Subcutaneous abdominal adipose tissue (tissue), 5 donors: Measurements from ENCODE around the gene TBC1D16.

Experiments
- H3K27ac ChIP-seq: one replicate; pipeline ENCODE4 v1.7.0; 2013; ENCODE audit warnings: low read depth, mild to moderate bottlenecking, inconsistent platforms, low read length, moderate library complexity
- H3K27me3 ChIP-seq, 5 donors: one replicate each; pipeline ENCODE4 v1.7.0; 2013; ENCODE audit warnings: low read length in 5 of 5, inconsistent platforms in 1 of 5; ENCODE audit not compliant: control insufficient read depth in 5 of 5, insufficient read depth in 4 of 5
- H3K36me3 ChIP-seq, 5 donors: one replicate each; pipeline ENCODE4 v1.7.0; 2013; ENCODE audit warnings: low read length in 5 of 5; ENCODE audit not compliant: control insufficient read depth in 5 of 5, insufficient read depth in 5 of 5
- H3K4me1 ChIP-seq, 5 donors: one replicate each; pipeline ENCODE4 v1.7.0; 2013; ENCODE audit warnings: low read length in 5 of 5, mild to moderate bottlenecking in 3 of 5, moderate library complexity in 1 of 5; ENCODE audit not compliant: control insufficient read depth in 5 of 5, insufficient read depth in 5 of 5
- H3K4me3 ChIP-seq, 5 donors: one replicate each; pipeline ENCODE4 v1.7.0; 2013; ENCODE audit warnings: low read length in 5 of 5, low read depth in 1 of 5
- H3K9ac ChIP-seq, 5 donors: one replicate each; pipeline ENCODE4 v1.7.0; 2013; ENCODE audit warnings: low read length in 5 of 5, mild to moderate bottlenecking in 4 of 5, moderate library complexity in 3 of 5
- H3K9me3 ChIP-seq, 5 donors: one replicate each; pipeline ENCODE4 v1.7.0; 2013; ENCODE audit warnings: low read length in 5 of 5; ENCODE audit not compliant: control insufficient read depth in 5 of 5
- donor health status: healthy.
- donor health status: healthy.
- donor health status: healthy.
- donor health status: healthy.
- donor health status: healthy.

Gene TBC1D16

DNA sequence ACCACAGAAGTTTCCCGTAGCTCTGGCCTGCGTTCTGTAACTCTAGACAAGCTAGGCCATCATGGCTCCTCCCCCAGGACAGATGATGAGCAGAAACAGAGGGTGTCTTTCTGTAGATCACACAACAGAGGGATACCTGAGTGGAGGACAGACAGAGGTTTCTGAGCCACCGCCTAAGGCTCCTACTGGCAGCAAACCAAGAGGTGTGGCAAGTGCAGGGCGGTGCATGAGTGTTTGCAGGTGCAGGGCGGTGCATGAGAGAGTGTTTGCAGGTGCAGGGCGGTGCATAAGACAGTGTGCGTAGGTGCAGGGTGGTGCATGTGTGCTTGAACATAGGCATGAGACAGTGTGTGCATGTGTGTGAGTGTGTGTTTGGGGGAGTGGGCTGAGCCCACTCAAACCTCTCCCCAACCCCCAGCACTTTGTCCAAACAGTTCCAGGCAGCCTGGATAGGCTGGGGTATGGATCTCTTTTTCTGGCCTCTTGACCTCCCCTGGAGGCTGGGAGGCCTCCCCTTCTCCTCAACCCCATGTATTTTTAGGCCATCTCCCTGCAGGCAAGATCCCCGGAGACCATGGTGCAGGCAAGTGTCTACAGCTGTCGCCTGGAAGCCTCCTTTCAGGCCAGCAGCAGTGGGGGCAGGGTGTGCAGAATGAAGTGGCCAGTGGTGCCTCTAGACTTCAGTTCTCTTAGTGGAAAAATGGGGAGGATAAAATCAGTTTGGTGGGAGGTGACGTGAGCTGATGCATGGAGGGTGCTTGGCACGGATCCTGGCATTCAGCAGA is 143.0 kb downstream of the TBC1D16 start:
- Histone ChIP-seq H3K36me3 (no peaks in the 10 kb centered on the region), H3K27me3 (peaks cover 7 to 49% (median 33%) of the 10 kb centered on the region in 5 donors), H3K27ac (no peak overlapping the region), H3K9ac (no peak overlapping the region), H3K9me3 (peaks cover 0 to 3% (median 0%) of the 10 kb centered on the region in 5 donors), H3K4me1 (peaks cover 0 to 13% (median 10%) of the 10 kb centered on the region in 5 donors), H3K4me3 (no peak overlapping the region)

DNA sequence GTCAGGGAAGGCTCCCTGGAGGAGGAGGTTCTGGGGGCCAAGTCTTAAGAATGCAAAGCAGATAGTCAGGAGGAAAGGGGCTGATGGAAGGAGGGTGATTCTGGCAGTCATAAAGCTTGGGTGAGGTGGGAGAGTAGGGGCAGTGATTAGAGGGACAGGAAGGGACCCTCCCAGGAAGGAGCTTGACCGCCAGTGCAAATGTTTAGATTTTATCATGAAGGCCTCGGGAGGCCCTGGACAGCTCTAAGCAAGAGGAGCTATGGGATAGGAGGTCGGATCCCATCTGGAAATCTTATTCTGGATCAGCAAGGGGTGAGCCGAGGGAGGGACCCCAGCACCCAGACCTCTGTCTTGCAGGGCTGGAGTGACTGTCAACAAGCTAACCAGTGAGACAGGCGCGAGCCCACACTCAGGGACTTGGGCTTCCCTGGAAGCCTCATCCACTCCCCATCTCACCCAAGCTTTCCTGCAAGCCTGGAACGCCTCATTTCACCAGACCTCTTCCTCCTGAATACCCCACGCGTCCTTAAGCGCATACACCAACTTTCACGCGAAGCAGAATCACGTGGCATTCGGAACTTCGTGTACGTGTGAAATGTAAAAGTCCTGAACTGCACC is 144.4 kb downstream of the TBC1D16 start:
- Histone ChIP-seq H3K27me3 (peaks cover 17 to 55% (median 38%) of the 10 kb centered on the region in 5 donors), H3K9me3 (peaks cover 0 to 3% (median 0%) of the 10 kb centered on the region in 5 donors)

GRCh38 chr17:79890706-79891105 is 145.0 kb downstream of the TBC1D16 start:
- Histone ChIP-seq H3K4me1 (peaks cover 0 to 13% (median 10%) of the 10 kb centered on the region in 5 donors), H3K36me3 (no peaks in the 10 kb centered on the region), H3K27me3 (peaks cover 18 to 55% (median 38%) of the 10 kb centered on the region in 5 donors), H3K27ac (no peak overlapping the region), H3K9ac (no peak overlapping the region), H3K9me3 (peaks cover 0 to 3% (median 0%) of the 10 kb centered on the region in 5 donors), H3K4me3 (no peak overlapping the region)

More for the DNA sequence above, 144.4 kb downstream of the TBC1D16 start:
- Histone ChIP-seq H3K27ac (no peak overlapping the region), H3K4me1 (peaks cover 0 to 13% (median 10%) of the 10 kb centered on the region in 5 donors), H3K9ac (no peak overlapping the region), H3K36me3 (no peaks in the 10 kb centered on the region), H3K4me3 (no peak overlapping the region)

GRCh38 chr17:79888811-79889634 is 146.6 kb downstream of the TBC1D16 start:
- Histone ChIP-seq H3K9me3 (peaks cover 0 to 1% (median 0%) of the 10 kb centered on the region in 5 donors), H3K36me3 (no peaks in the 10 kb centered on the region), H3K27ac (no peak overlapping the region), H3K9ac (no peak overlapping the region), H3K4me3 (no peak overlapping the region), H3K27me3 (peaks cover 18 to 60% (median 37%) of the 10 kb centered on the region in 5 donors), H3K4me1 (peaks cover 0 to 13% (median 10%) of the 10 kb centered on the region in 5 donors)

DNA sequence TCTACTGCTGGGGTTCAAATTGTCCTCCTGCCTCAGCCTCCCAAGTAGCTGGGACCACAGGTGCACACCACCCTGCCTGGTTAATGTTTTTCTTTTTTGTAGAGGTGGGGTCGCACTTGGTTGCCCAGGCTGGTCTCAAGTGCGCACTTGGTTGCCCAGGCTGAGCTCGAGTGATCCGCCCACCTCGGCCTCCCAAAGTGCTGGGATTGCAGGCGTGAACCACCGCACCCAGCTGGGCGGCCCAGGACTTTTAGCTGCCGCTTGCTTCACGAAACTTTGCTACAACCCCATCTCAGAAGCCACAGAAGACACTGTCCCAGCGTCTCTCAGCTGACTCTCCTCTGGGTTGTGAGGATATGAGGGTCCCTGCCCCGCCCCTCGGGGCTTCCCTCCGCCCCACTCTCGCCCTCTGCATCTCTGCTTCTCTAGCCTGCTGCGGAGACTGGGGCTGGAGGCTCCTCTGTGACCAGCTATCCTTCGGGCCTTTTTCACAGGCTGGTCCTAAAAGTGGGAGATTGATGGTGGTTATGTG is 147.6 kb downstream of the TBC1D16 start:
- Histone ChIP-seq H3K9ac (no peak overlapping the region), H3K27ac (no peak overlapping the region), H3K4me3 (no peak overlapping the region), H3K27me3 (peaks cover 18 to 62% (median 37%) of the 10 kb centered on the region in 5 donors), H3K9me3 (no peaks in the 10 kb centered on the region), H3K36me3 (no peaks in the 10 kb centered on the region), H3K4me1 (peaks cover 0 to 13% (median 10%) of the 10 kb centered on the region in 5 donors)

DNA sequence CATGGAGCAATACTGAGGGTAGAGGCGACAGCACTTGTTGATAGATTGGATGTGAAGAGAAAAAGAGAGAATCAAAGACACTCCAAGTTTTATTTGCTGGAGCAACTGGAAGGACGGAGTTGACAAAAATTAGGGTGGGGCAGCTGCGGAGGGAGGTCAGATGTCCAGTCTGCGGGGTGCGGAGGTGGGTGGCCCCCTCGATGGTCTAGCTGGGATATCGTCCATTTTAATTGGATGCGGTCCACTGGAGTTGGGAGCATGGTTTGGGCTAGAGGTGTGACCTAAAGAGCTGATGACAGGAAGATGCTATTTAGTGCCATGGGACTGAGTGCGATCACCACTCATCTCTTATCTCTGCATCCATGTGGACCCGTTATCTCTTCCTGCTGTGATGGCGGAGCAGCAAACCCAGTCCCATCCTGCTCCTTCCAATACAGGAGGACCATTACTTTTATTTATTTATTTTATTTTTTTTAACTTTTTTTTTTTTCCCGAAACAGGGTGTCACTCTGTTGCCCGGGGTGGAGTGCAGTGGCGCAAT is 148.2 kb downstream of the TBC1D16 start:
- Histone ChIP-seq H3K9ac (no peak overlapping the region), H3K27ac (no peak overlapping the region), H3K4me3 (no peak overlapping the region), H3K27me3 (peaks cover 18 to 59% (median 37%) of the 10 kb centered on the region in 5 donors), H3K4me1 (peaks cover 0 to 13% (median 10%) of the 10 kb centered on the region in 5 donors), H3K36me3 (no peaks in the 10 kb centered on the region), H3K9me3 (no peaks in the 10 kb centered on the region)

- no peaks in the 10 kb centered on the region for H3K9me3 ChIP-seq
- H3K4me3 ChIP-seq: no peak overlapping the region
- H3K36me3 ChIP-seq: no peaks in the 10 kb centered on the region
- no peak overlapping the region for H3K27ac ChIP-seq
- H3K9ac ChIP-seq: no peak overlapping the region
- peaks cover 4 to 27% (median 10%) of the 10 kb centered on the region in 5 donors for H3K27me3 ChIP-seq
- H3K4me1 ChIP-seq: no peaks in the 10 kb centered on the region
Measured at GRCh38 chr17:79883202-79883601, 152.5 kb downstream of the TBC1D16 start.
